C4-2B (cell line): ENCODE results near the gene SLC13A2.

Experiments used
- CTCF ChIP-seq: fragments of 450-650 bp; conservative IDR thresholded peaks from 2 replicates; pipeline ENCODE4 v1.5.1; 2017; ENCODE audit warnings: mild to moderate bottlenecking
- ZFX ChIP-seq: fragments of 450-650 bp; IDR thresholded peaks from 2 replicates; pipeline ENCODE4 v1.6.1; 2017

- TF ChIP-seq CTCF, result no peak
- no peak for TF ChIP-seq ZFX
These were observed 63.8 kb downstream of the SLC13A2 start for GRCh38 chr17:28537219-28537610.
